Activated T-cell treated with anti-CD3 and anti-CD28 coated beads for 24 hours (primary cell): ENCODE measurements around the gene PADI4.
"Not testable (repeated sequence)": the region's sequence is repeated elsewhere in the genome, so short reads cannot be mapped to it uniquely, and the experiment has no call there.

Experiments
- DNase-seq: peaks from one replicate; pipeline ENCODE4 v3.0.0-alpha.2; 2020; ENCODE audit warnings: low read depth

Gene PADI4

DNA sequence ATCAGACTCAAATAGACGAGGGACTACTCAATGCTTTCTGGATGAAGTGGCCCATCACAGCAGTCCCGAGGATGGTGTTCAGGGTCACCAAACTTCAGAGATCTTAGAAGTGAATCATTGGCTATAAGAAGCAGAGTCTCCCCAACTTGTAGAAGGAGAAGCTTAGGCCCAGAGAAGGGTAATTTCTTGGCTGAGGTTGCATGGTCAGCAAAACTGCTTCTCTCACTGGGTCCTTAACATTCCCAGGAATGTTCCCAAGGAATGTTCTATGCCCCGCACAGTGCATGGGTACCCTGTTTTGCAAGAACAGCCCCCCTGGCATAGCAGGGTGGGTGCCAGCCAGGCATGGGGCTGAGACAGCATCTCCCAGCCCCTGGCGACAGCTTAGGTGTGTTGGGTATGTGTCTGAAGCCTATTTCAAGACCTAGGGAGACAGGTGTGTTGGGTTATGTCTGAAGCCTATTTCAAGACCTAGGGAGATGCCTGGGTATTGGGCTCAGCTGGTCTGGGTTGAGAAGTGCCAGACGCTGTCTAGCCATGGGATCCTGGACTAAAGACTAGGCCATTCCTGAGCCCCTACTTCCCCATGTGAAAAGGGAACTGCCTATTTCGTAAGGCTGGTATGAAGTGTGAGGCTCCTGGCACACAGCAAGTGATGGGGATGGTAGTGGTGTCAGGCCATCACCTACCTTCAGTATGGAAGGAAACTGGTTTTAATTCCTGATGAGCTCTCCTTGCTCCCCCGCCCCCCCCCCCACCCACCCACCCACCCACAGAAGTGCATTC lies 90.1 kb downstream of the PADI4 start:
- DNase-seq: no peak

DNA sequence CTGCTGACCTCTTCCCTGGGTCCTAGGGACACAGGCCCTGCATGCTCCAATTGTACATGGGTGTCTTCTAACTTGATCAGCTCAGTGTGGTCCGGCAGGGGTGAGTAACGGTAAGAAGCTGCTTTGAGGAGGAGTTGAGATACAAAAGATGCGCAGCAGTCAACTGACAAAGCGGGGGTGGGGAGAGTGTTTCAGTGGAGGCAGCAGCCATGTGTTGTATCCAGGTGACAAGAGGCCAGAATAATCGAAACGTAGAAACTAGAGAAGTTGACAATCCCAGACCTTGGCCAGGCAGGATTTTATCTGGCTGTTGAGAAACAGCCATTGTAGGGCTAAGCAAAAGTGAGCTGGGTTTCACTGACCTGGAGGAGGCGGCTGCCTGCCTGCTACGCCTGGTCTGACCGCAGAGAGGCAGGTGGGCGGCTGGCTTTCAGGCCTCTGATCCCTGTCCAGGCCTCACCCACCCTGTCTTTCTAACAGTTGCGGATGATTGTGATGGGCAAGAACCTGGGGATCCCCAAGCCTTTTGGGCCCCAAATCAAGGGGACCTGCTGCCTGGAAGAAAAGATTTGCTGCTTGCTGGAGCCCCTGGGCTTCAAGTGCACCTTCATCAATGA lies 92.8 kb downstream of the PADI4 start:
- no peak for DNase-seq

DNA sequence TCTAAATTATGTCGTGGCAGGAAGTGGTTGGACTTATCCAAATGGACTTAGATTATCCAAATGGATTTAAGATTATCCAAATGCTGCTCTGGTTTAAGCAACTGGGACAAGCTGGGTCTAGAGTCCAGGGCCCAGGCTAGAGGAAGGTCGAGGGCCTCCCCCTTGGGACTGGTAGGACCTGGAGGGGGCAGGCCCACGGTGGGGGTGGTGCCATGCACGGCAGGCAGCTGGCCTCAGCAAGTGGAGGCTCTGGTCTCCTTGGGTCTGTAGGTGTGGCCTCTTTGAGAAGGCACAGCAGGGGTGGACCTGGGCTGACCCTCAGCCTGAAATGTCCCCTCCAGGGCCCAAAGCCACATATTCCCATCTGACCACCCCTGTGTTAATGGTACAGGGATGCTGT lies 93.8 kb downstream of the PADI4 start:
- no peak for DNase-seq

DNA sequence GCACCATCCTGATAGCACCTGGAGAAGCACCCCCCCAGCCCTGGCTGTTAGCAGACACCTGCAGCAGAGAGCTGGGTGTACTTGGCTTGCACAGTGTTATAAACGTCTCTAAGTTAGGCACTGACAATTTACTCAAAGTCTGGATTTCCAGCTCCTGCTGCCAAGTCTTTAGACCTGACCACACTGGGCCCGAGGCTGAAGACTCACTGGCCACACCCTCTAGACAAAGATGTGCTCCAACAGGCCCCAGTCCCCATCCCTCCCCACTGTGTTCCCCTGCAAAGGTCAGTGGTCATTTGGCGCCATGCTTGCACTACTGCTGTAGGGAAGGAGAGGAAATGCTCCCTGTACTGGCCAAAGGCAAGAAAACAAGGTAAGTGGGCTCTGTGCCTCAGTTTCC lies 95.1 kb downstream of the PADI4 start:
- DNase-seq: no peak

DNA sequence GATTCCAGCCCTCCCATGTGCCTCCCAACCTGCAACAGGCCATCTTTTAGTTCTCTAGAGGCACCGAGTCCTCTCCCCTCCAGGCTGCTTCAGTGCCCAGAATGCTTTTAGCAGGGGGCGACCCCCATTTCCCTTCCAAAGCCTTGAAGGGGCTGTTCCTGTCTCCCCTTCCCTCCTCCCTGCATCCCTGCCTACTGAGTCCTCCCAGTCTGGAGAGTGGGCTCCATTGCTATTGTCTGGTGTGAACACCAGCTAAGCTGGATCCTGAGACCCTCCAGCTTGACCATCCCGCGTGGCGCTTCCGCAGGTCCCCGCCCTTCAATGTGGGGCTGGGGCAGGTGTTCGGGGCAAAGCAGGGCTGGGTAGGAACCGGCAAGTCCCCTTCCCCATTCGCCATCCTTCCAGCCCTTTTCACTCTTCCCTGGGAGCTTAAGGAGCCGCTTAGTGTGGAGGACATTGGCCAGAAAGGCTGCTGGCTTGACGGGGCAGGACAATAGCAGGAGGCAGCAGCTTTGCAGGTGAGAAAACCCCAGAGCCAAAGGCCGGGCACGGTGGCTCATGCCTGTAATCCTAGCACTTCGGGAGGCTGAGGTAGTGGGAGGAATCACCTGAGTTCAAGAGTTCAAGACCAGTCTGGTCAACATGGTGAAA lies 96.2 kb downstream of the PADI4 start:
- no peak for DNase-seq

DNA sequence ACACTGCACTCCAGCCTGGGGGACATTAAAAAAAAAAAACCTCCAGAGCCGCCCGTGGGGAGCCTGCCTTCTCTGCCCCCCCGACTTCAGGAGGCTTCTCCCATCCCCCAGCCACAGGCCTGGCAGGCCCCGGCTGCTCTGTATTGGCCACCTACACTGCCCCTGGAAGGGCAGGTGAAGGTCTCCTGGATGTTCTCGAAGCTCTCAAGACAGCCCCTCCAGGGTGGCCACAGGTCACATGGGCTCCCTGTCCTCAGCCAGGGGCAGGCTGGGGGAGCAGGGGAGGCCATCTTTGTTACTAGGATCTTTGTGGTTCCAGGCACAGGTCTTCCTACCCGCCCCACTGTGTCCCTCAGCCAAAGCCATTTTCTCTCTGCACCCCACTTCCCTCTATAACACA lies 96.8 kb downstream of the PADI4 start:
- DNase-seq: no peak

DNA sequence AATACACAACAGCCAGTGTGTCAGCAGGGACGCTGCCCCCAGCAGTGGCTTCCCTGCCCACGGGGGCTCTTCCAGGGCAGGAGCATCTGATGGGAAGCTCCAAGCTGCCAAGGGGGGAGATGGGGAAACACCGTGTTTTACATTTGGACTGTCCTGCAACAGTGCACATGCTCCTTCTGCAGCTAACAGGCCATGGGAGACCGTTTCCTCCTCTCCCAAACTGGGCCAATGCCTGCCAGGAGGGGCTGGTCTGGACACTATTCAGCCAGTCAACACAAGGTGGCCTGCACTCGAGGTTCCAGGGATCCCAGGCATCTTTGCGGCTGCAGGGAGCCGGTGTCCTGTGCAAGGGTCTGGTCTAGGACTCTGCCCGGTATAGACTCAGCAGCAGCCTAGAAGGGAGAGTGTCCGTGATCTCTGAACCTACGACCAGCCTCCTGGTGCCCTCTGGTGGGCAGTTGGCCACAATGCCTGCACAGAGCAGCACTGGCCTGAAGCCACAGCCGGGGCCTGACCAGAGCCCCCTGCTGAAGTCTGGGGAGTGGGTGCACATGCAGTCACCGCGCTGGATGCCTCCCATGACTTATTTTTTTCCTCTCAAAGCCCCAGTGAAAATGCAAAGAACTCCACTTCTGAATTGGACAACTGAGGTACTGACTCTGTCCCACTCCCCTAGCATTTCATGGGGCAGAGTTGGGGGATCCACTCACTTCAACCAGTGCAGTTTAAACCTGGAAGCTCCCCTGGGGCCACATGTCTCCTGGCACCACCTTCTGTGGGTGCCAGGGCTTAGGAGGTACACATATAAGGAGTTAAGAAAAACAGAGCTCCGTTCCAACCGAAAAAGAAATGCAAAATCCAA lies 98.1 kb downstream of the PADI4 start:
- peak; percentile 25 for DNase-seq

DNA sequence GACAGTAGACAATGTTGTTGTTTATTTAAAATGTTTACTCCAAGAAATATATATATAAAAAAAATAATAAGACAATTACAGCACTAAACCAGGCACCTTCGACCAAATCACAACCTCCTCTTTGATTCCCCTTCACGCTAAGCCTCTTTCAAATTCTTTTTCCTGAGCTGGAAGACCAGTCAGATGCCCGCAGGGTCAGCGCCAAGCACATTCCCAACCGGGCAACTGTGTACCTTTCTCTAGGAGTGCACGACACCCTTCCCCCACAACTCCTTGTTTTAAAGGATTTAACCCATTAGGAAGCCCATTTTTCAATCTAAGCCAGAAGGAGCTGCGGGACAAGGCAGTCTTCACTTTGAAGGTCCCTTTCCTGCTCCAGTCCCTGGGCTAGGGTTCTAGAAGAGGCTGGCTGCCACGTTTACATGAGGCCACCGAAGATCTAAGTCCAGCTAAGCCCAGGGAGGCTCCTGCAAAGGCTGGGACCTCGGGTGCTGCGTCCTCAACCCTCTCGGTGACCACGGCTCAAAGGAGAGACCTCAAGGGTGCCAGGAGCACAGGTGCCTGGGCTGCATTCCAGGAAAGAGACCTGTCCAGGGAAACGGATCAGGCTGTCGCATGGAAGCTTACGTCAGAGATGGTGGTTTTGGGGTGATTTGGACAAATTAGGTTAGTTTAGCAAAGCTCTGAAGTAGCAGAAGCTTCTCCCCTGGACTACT lies 98.9 kb downstream of the PADI4 start:
- not testable (repeated sequence) for DNase-seq

DNA sequence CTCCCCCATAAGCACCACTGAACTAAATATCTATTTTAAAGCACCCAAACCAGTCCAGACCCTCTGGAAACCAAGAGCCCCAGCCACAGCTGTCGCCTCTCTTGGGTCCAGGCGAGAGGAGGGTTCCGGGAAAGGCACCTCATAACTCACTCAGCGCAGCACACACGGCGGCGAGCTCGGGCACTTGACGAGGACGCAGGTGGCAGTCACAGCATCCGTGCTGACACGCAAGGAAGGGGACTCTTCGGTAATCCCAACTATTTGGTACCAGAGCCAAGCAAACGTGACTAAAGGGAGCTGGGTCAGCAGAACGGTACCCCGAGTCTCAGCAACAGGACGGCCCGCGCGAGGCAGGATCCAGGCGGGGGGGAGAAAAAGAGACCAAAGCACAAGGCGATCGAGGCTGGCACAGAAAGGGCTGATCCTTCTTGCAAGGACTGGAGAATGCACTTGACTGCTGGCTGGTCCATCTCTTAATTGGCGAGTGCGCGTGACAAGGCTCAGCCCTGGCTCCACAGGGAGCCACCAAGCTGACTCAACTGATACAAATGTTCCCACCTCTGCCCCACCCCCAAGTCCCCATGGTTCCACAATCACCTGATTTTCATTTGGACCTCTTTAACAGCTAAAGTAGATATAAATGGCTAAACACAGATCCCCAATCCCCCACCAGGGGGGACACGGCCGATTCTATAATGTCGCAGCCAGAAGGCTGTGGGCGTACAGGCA lies 100.0 kb downstream of the PADI4 start:
- DNase-seq: not testable (repeated sequence)

DNA sequence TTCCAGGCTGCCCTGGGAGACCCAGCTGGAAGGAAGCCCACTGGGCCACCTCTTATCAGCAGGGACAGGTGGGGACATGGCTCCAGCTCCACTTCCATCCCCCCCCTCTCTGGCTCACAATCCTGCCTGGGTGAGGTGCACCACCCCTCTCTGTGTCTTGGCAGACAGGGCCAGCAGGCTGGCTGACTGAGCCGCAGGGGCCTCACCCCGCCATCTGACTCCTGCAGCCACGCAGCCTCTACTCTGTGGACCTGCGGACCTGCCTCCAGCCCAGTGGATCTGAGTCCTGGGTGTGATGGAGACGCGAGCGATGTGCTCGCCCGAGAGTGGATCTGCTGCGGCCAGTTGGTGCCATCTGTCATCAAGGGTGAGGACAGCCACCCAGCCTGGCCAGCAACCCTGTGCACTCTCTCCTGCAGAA lies 101.4 kb downstream of the PADI4 start:
- no peak for DNase-seq

DNA sequence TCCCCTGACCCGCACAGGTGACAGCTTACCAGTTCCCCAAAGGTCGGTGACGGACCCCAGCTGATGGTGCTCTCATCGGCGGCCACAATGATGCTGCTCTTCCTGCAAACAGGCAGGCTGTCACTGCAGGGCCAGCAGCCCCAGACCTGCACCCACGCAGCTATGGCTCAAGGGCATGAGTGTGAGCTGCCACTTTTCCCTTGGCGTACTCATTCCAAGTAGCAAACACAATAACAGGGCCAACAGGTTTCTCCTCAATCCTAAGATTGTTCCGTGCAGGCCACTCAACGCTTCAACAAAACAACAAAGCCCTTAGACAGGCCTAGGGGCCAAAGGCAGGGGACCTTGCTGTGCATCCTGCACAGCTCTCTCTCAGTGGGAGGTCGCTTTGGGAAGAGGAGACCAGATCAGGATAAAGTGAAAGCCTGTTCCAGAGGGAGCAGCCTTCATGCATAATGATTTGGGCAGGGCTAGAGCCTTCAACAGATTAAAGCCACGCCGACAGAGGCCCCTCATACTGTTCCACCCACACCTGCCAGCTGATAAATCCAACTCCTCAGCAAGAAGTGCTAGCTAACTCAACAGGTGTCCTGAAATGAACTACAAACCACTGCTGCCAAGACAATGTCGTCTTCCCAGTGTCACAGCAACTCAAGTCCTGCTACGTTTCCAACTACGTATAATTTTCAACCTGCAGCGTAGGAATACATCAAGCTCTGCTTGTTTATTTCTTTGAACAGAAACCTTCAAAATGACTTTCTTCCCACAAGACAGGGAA lies 104.3 kb downstream of the PADI4 start:
- no peak for DNase-seq
